Embryonic facial prominence (tissue), 1 donor: ENCODE data around the gene KCNJ12.
"Not testable (repeated sequence)": the region's sequence is repeated elsewhere in the genome, so short reads cannot be mapped to it uniquely, and the experiment has no call there.

Source experiments
- DNase-seq: peaks from one replicate; pipeline ENCODE4 v3.0.0-alpha.2; 2016; ENCODE audit errors: extremely low spot score

KCNJ12 gene

GRCh38 chr17:21376081-21376758 lies at the start of gene KCNJ12:
Gene KCNJ12, plus strand, starts transcription at chr17:21376357. Its CDS starts 38,986 bp downstream, at chr17:21415343.
- no peak for DNase-seq

GRCh38 chr17:21327921-21328320 lies 48.2 kb upstream of the KCNJ12 start:
- not testable (repeated sequence) for DNase-seq

GRCh38 chr17:21328778-21329177 lies 47.4 kb upstream of the KCNJ12 start:
- not testable (repeated sequence) for DNase-seq

- no peak for DNase-seq
Measured at GRCh38 chr17:21330436-21331160, 45.6 kb upstream of the KCNJ12 start.

GRCh38 chr17:21336541-21337294 lies 39.4 kb upstream of the KCNJ12 start:
- not testable (repeated sequence) for DNase-seq

GRCh38 chr17:21337981-21338625 lies 38.1 kb upstream of the KCNJ12 start:
- not testable (repeated sequence) for DNase-seq

GRCh38 chr17:21339011-21339410 lies 37.1 kb upstream of the KCNJ12 start:
- DNase-seq = no peak

- DNase-seq = not testable (repeated sequence)
Measured at GRCh38 chr17:21339571-21339970, 36.6 kb upstream of the KCNJ12 start.

- DNase-seq = not testable (repeated sequence)
Measured at GRCh38 chr17:21340407-21340806, 35.8 kb upstream of the KCNJ12 start.

GRCh38 chr17:21341279-21341678 lies 34.9 kb upstream of the KCNJ12 start:
- DNase-seq = not testable (repeated sequence)

- not testable (repeated sequence) for DNase-seq
Measured at GRCh38 chr17:21341925-21342540, 34.1 kb upstream of the KCNJ12 start.

GRCh38 chr17:21343061-21343949 lies 32.9 kb upstream of the KCNJ12 start:
- not testable (repeated sequence) for DNase-seq

GRCh38 chr17:21344801-21345200 lies 31.4 kb upstream of the KCNJ12 start:
- not testable (repeated sequence) for DNase-seq

GRCh38 chr17:21345236-21345635 lies 30.9 kb upstream of the KCNJ12 start:
- no peak for DNase-seq

- not testable (repeated sequence) for DNase-seq
Measured at GRCh38 chr17:21346107-21346506, 30.1 kb upstream of the KCNJ12 start.

- DNase-seq = not testable (repeated sequence)
Measured at GRCh38 chr17:21346651-21347250, 29.4 kb upstream of the KCNJ12 start.

- not testable (repeated sequence) for DNase-seq
Measured at GRCh38 chr17:21347660-21348059, 28.5 kb upstream of the KCNJ12 start.

- not testable (repeated sequence) for DNase-seq
Measured at GRCh38 chr17:21348081-21348925, 27.9 kb upstream of the KCNJ12 start.

- not testable (repeated sequence) for DNase-seq
Measured at GRCh38 chr17:21348926-21349261, 27.3 kb upstream of the KCNJ12 start.
